ENCODE data around the gene SLC22A1.
"Not testable (repeated sequence)": the region's sequence is repeated elsewhere in the genome, so short reads cannot be mapped to it uniquely, and the experiment has no call there.

SLC22A1 gene

GRCh38 chr6:160137989-160138835 is 16.6 kb downstream of the SLC22A1 start:
- peak; percentile 39 to 64 for DNase-seq (ENCODE audit: low read depth in 2 of 2)

- no peak for DNase-seq (ENCODE audit: low read depth in 2 of 2)
These were observed 17.3 kb downstream of the SLC22A1 start for GRCh38 chr6:160138839-160139419.

- DNase-seq (ENCODE audit: low read depth in 2 of 2), result no peak
These were observed 17.8 kb downstream of the SLC22A1 start for GRCh38 chr6:160139420-160139851.

- not testable (repeated sequence) for DNase-seq (ENCODE audit: low read depth in 2 of 2)
These were observed 18.9 kb downstream of the SLC22A1 start for GRCh38 chr6:160140493-160140892.

GRCh38 chr6:160141001-160141726 is 19.5 kb downstream of the SLC22A1 start:
- no peak for DNase-seq (ENCODE audit: low read depth in 2 of 2)

GRCh38 chr6:160142115-160142715 is 20.6 kb downstream of the SLC22A1 start:
- no peak for DNase-seq (ENCODE audit: low read depth in 2 of 2)

GRCh38 chr6:160146454-160147145 is 25.0 kb downstream of the SLC22A1 start:
- no peak for DNase-seq (ENCODE audit: low read depth in 2 of 2)

- DNase-seq (ENCODE audit: low read depth in 2 of 2), result no peak
These were observed 25.5 kb downstream of the SLC22A1 start for GRCh38 chr6:160147146-160147536.

GRCh38 chr6:160154471-160154870 is 32.9 kb downstream of the SLC22A1 start:
- DNase-seq (ENCODE audit: low read depth in 2 of 2), result no peak

- no peak for DNase-seq (ENCODE audit: low read depth in 2 of 2)
These were observed 35.2 kb downstream of the SLC22A1 start for GRCh38 chr6:160156842-160157241.

- DNase-seq (ENCODE audit: low read depth in 2 of 2), result no peak
These were observed 38.8 kb downstream of the SLC22A1 start for GRCh38 chr6:160160450-160160849.

GRCh38 chr6:160160929-160161646 is 39.5 kb downstream of the SLC22A1 start:
- DNase-seq (ENCODE audit: low read depth in 2 of 2), result no peak

- no peak for DNase-seq (ENCODE audit: low read depth in 2 of 2)
These were observed 40.0 kb downstream of the SLC22A1 start for GRCh38 chr6:160161647-160161986.

GRCh38 chr6:160162030-160162566 is 40.5 kb downstream of the SLC22A1 start:
- DNase-seq (ENCODE audit: low read depth in 2 of 2), result no peak

GRCh38 chr6:160163425-160163824 is 41.8 kb downstream of the SLC22A1 start:
- no peak for DNase-seq (ENCODE audit: low read depth in 2 of 2)

GRCh38 chr6:160163912-160164311 is 42.3 kb downstream of the SLC22A1 start:
- no peak for DNase-seq (ENCODE audit: low read depth in 2 of 2)

GRCh38 chr6:160165928-160166327 is 44.3 kb downstream of the SLC22A1 start:
- not testable (repeated sequence) for DNase-seq (ENCODE audit: low read depth in 2 of 2)

GRCh38 chr6:160167604-160168399 is 46.2 kb downstream of the SLC22A1 start:
- DNase-seq (ENCODE audit: low read depth in 2 of 2), result no peak

GRCh38 chr6:160170018-160170680 is 48.5 kb downstream of the SLC22A1 start:
- no peak for DNase-seq (ENCODE audit: low read depth in 2 of 2)
